OCI-LY7 (cell line): Measurements from ENCODE around the gene CHST11. TPM values are rescaled to one million over a fixed set of nuclear protein-coding genes. Genes with fewer than 3 reads are reported as not detected.

Experiments
- BruUV-seq: library from RNA; stranded (reverse); fragments of 400-500 nt; replicated peaks from 2 replicates; lab custom pipeline; 2021; lab: Mats Ljungman, UMichigan
- CTCF ChIA-PET: fragments of 300-600 bp; sonication (Branson Sonifier 250); formaldehyde crosslinking; loops from one replicate; lab custom pipeline; 2022; ENCODE audit warnings: antibody characterized with exemption; ENCODE audit not compliant: unreplicated experiment; lab: Charles Lee
- POLR2A ChIA-PET: fragments of 300-600 bp; sonication (Branson Sonifier 250); formaldehyde crosslinking; loops from one replicate; lab custom pipeline; 2022; ENCODE audit warnings: antibody characterized with exemption; lab: Charles Lee
- DNase-seq: peaks from one replicate; pipeline ENCODE4 v3.0.0-alpha.2; 2015; ENCODE audit warnings: low spot score
- H2AFZ ChIP-seq: fragments of 200-600 bp; sonication (generic), shearing (Covaris generic); 2 replicates; pipeline ENCODE4 v1.6.1; 2014; ENCODE audit warnings: mild to moderate bottlenecking, antibody characterized with exemption, low read length, moderate library complexity
- H3K27ac ChIP-seq: fragments of 200-600 bp; sonication (generic); 2 replicates; pipeline ENCODE4 v1.5.1; 2014; ENCODE audit warnings: mixed run types, low read depth, mild to moderate bottlenecking, moderate library complexity, low read length, inconsistent platforms; ENCODE audit not compliant: poor library complexity, severe bottlenecking
- H3K36me3 ChIP-seq: fragments of 200-600 bp; sonication (generic); 2 replicates; pipeline ENCODE4 v1.6.1; 2014; ENCODE audit warnings: mild to moderate bottlenecking, antibody characterized with exemption, low read length, moderate library complexity, mixed read lengths; ENCODE audit not compliant: insufficient read depth
- H3K4me1 ChIP-seq: fragments of 200-600 bp; sonication (generic); 2 replicates; pipeline ENCODE4 v1.5.1; 2014; ENCODE audit warnings: mild to moderate bottlenecking, low read length; ENCODE audit not compliant: insufficient read depth, poor library complexity, severe bottlenecking
- H3K4me2 ChIP-seq: fragments of 200-600 bp; sonication (generic); 2 replicates; pipeline ENCODE4 v1.6.1; 2014; ENCODE audit warnings: mild to moderate bottlenecking, low read length
- H3K4me3 ChIP-seq: fragments of 200-600 bp; sonication (generic); 2 replicates; pipeline ENCODE4 v1.5.1; 2014; ENCODE audit warnings: mild to moderate bottlenecking, low read depth, low read length; ENCODE audit not compliant: poor library complexity, severe bottlenecking
- H3K79me2 ChIP-seq: fragments of 200-600 bp; sonication (generic); 2 replicates; pipeline ENCODE4 v1.6.1; 2016; ENCODE audit warnings: low read depth, mild to moderate bottlenecking, low read length, moderate library complexity, mixed read lengths; ENCODE audit not compliant: insufficient read depth
- H3K9me2 ChIP-seq: fragments of 200-600 bp; sonication (generic); 2 replicates; pipeline ENCODE4 v1.6.1; 2016; ENCODE audit warnings: mild to moderate bottlenecking, low read length, mixed read lengths; ENCODE audit not compliant: insufficient read depth
- H3K9me3 ChIP-seq: fragments of 200-600 bp; sonication (generic); 2 replicates; pipeline ENCODE4 v1.6.1; 2014; ENCODE audit warnings: mild to moderate bottlenecking, mixed run types, low read length, mixed read lengths
- H4K20me1 ChIP-seq: fragments of 200-600 bp; sonication (generic); 2 replicates; pipeline ENCODE4 v1.6.1; 2014; ENCODE audit warnings: mild to moderate bottlenecking, antibody characterized with exemption, low read length, moderate library complexity, mixed read lengths; ENCODE audit not compliant: insufficient read depth
- EZH2phosphoT487 ChIP-seq: fragments of 200-600 bp; sonication (generic); IDR thresholded peaks from 2 replicates; pipeline ENCODE4 v1.6.1; 2018; ENCODE audit warnings: low read depth, borderline replicate concordance, mild to moderate bottlenecking, mixed run types, antibody characterized with exemption, low read length, moderate library complexity, mixed read lengths
- intact Hi-C: fragments of 100-400 bp; cut with micrococcal nuclease; formaldehyde crosslinking; loops from one replicate; pipeline ENCODE4 v1.10.0; 2022; ENCODE audit not compliant: unreplicated experiment
- total RNA-seq, 2 experiments: library from RNA; depleted of rRNA in 1 of 2; stranded (reverse); fragments of >200 nt in 1 of 2; shearing (Covaris generic) in 1 of 2; gene quantifications; 2 replicates each; pipeline ENCODE4 v1.2.3, GENCODE V29; 2014 to 2022
- TF ChIP-seq, protein P1 (sequence below): fragments of 200-600 bp; sonication (generic); conservative IDR thresholded peaks from 2 replicates; pipeline ENCODE4 v1.5.1; 2014; ENCODE audit warnings: mild to moderate bottlenecking, antibody characterized with exemption, low read length, moderate library complexity, mixed read lengths

The CHST11 gene
- total RNA-seq, 2 experiments from 2014 or later = 15.2 to 41.6 TPM

DNA sequence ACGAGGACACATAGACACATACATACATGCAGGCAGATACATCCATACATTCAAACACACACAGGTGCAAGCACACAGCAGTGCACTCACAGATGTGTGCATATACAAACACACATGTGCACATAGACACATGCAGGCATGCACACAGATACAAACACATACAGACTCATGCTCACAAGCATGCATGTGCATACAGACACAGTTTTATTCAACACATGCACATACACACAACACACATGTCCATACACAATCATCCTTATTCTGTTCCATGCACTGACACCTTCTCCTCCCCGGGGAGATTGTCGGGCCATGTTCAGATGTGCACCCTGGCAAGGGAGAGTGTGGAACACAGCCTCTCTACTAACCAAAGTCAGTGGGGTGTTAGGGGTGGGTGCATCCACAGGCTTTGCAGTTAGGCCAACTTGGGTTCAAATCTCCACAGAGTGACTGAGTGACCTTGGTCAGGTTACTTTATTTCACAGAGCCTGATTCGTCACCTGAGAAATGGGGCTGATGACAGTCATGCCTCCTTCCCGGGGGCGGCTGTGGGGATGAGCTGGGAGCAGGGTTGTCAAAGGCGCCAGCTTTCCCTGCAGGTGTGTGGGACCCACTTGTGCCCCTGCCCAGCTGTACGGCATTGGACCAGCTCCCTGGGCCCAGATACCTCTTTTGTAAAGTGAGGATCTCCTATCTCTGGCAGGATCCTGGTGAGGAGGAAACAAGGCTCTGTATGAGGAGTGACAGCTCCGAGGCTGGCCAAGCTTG is 251.2 kb downstream of the CHST11 start:
- Histone ChIP-seq H4K20me1 (no peaks in the 10 kb centered on the region), H3K4me3 (no peak overlapping the region), H3K4me1 (no peaks in the 10 kb centered on the region), H3K79me2 (no peaks in the 10 kb centered on the region), H3K9me3 (no peaks in the 10 kb centered on the region), H3K4me2 (no peak overlapping the region), H3K36me3 (no peaks in the 10 kb centered on the region), H3K27ac (no peak overlapping the region), H3K9me2 (no peaks in the 10 kb centered on the region), H2AFZ (no peak overlapping the region)
- no TSS peak for BruUV-seq
- CTCF ChIA-PET = interaction anchor here (0.6 kb wide), 1 partner anchor 12 kb away, joined by 3 read pairs; no protein-coding TSS in a partner anchor
- POLR2A ChIA-PET = no interaction called here
- no peak for DNase-seq
- intact Hi-C loops = no loop called here
- TF ChIP-seq, protein P1, sequence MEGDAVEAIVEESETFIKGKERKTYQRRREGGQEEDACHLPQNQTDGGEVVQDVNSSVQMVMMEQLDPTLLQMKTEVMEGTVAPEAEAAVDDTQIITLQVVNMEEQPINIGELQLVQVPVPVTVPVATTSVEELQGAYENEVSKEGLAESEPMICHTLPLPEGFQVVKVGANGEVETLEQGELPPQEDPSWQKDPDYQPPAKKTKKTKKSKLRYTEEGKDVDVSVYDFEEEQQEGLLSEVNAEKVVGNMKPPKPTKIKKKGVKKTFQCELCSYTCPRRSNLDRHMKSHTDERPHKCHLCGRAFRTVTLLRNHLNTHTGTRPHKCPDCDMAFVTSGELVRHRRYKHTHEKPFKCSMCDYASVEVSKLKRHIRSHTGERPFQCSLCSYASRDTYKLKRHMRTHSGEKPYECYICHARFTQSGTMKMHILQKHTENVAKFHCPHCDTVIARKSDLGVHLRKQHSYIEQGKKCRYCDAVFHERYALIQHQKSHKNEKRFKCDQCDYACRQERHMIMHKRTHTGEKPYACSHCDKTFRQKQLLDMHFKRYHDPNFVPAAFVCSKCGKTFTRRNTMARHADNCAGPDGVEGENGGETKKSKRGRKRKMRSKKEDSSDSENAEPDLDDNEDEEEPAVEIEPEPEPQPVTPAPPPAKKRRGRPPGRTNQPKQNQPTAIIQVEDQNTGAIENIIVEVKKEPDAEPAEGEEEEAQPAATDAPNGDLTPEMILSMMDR = no peak
- TF ChIP-seq EZH2phosphoT487 = no peak

DNA sequence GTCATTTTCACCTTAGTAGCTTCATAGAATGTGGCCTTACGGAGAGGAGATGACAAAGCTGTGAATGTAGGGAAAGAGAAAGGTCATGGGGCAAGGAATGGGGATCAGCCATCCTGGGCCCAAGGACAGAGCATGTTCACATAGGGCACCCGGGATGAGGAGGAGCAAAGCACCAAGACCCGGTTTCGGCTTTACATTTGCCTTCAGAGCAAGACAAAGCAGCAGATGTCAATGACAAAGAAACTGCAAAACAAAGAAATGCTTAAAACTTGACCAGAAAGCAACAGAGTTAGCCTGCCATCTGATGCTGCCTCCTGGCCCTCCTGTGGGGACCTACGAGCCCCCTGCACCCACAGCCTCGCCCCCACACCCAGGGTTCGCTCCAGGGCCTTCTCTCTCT is 252.1 kb downstream of the CHST11 start:
- Histone ChIP-seq H4K20me1 (no peaks in the 10 kb centered on the region), H3K4me3 (no peak overlapping the region), H3K9me3 (no peaks in the 10 kb centered on the region), H3K36me3 (no peaks in the 10 kb centered on the region), H3K4me1 (no peaks in the 10 kb centered on the region), H3K4me2 (no peak overlapping the region), H3K79me2 (no peaks in the 10 kb centered on the region), H3K27ac (no peak overlapping the region), H2AFZ (no peak overlapping the region), H3K9me2 (no peaks in the 10 kb centered on the region)
- TF ChIP-seq, protein P1 = no peak
- no peak for TF ChIP-seq EZH2phosphoT487
- CTCF ChIA-PET = no interaction called here
- POLR2A ChIA-PET = interaction anchor here (1.1 kb wide), 1 partner anchor 22 kb away, joined by 3 read pairs; no protein-coding TSS in a partner anchor
- no TSS peak for BruUV-seq
- no peak for DNase-seq
- intact Hi-C loops = no loop called here
